NCI-H2029 (cell line): ENCODE measurements around the gene SLC29A2.
A peak's percentile ranks its signal among the peaks of the same experiment; 100 is the strongest.

ENCODE experiments used
- DNase-seq: peaks from one replicate; lab custom pipeline; 2025; lab: John Stamatoyannopoulos, UW

SLC29A2 gene

DNA sequence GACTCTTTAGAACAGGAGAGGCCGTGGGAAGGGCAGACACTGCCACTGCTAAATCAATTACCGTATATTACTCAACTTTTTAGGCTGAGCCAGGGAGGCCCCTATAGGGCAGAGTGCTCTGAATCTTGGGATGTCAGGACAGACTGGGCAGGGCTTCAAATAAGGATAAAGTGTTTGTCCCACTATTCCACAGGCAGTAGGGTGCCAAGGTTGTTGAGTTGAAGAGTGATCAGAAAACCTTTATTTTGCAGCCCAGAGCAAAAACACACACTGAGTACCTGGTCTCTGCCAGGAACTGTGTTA, 22.5 kb downstream of the SLC29A2 start:
- no peak for DNase-seq

DNA sequence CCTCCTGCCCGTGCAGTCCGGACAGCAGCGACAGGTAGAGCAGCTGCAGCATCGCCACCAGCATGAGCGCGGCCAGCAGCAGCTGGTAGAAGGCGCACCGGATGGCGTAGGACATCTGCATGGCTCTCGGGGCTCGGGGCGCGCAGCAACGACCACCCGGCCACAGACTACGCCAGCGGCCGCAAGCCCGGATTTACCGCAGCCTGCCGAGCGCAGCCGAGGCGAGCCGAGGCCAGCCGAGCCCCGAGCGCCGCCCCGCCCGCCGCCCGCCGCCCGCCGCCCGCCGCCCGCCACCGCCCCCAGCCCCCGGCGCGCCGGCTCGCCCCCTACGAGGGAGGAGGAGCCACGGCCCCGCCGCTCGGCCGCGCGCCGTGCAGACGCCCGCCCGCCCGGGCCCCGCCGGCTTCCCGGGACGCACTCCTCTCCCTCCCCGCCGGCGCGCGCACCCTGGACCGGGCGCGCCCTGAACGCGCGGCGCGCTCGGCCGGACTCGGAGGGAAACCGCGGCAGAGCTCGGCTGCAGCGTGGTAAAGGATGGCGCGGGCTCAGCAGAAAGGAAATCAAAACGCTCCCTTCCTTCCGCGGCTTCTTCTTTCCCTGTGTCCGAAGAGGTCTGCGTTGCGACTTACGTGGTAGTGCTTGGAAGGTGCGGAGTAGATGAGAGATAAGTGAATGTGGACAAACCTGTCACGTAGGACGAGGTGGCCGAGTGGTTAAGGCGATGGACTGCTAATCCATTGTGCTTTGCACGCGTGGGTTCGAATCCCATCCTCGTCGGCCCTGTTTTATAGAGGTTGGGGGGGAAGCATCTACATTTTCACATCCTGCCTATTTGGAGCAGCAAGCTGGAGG, 23.9 kb downstream of the SLC29A2 start, which contains the start of gene B4GAT1:
Gene B4GAT1 (minus strand): TSS at position 205 of the 852 bp plus-strand sequence. CDS start 84 bp downstream, at position 121.
- DNase-seq: peak; percentile 63

DNA sequence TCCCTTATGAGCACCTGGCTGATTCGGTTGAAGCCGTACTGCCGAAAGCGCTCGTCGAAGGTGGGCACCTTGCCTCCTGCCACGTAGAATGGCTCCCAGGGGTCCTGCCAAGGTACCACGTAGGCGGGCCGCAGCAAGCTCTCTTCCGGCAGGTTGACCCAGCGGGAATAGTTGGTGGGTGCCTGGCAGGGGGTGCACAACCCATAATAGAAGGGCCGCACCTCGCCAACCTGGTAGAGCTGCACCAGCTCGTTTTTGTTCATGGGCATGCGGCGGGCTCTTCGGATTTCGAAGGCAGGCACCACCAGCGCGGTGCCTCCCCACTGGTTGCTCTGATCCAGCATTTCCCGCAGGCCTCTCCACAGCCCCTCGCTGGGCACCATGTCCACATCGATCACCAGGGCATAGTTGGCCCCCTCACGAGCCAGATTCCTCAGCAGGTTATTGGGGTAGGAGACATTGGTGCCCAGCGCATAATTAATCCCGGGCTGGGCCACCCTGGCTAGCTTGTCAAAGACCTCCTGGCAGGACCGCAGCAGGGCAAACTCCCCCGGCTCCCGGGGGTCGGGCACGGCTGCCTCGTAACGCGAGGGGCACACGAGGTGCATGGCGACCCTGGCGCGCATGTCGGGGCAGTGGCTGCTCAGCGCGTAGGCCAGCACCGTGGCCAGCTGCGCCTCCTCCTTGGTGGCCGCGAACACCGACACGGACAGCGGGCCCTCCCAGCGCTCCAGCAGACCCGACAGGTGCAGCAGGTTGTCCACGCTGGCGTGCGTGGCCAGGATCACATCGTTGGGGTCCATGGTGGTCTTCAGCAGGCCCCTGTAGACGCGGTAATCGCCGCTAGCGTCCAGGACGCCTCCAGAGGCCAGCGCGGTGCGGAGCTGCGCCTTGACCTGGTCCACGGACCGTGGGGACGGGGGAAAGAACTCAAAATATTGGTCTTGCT, 24.8 kb downstream of the SLC29A2 start:
- DNase-seq: no peak

DNA sequence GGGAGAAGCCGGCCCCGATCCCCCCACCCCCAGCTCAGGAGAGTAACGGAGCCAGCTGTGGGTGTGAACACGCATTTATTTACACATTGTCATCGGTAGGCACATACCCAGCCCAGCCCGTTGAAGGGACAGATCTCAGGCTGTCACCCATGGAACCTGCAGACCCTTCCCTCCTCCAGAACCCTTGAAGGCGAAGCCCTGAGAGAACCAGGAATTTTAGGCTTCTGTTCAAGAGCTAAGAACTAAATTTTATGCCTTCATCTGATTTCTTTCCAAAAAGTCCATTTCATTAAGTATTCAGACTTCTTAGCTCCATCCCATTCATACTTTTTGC, 26.3 kb downstream of the SLC29A2 start:
- no peak for DNase-seq

- DNase-seq: peak; percentile 98
Measured at GRCh38 chr11:66344550-66345315, 26.8 kb downstream of the SLC29A2 start, which contains the start of gene BRMS1. Gene BRMS1, minus strand, starts transcription at chr11:66345104. Its CDS starts 2,870 bp downstream, at chr11:66342234.

GRCh38 chr11:66343176-66343575, 28.4 kb downstream of the SLC29A2 start:
- DNase-seq: no peak

GRCh38 chr11:66341502-66342126, 29.9 kb downstream of the SLC29A2 start:
- DNase-seq: no peak

- no peak for DNase-seq
Measured at GRCh38 chr11:66340596-66341501, 30.7 kb downstream of the SLC29A2 start.

DNA sequence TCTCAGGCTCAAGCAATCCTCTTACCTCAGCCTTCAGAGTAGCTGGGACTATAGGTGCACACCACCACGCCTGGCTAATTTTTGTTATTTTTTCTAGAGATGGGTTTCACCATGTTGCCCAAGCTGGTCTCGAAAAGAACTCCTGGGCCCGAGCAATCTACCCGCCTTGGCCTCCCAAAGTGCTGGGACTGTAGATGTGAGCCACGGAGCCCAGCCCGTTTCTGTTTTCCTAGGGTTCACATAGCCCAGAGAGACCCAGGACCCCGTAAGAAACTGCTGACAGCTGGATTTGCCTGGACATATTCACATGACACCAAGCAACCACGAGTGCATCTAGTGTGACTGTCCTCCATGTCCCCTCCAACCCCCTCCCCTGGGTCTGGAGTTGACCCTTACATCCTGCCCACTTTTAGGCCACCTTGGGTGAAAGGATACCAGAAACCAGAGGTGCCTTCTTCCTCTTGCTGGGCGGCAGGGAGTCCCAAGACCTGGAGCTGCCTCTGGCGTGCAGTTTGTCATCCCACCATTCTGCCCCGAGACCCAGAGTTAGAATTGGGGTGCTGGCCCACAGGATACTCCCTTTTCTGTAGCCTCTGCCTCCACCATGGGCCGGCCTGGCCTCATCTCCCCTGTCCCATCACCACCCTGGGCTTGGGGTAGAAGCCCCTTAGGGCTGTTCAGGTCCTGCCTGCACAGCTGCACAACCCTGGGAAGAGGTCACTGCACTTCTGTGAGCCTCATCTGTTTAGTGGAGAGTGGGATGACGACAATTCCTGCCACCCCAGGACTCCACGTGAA, 31.7 kb downstream of the SLC29A2 start:
- DNase-seq: no peak

DNA sequence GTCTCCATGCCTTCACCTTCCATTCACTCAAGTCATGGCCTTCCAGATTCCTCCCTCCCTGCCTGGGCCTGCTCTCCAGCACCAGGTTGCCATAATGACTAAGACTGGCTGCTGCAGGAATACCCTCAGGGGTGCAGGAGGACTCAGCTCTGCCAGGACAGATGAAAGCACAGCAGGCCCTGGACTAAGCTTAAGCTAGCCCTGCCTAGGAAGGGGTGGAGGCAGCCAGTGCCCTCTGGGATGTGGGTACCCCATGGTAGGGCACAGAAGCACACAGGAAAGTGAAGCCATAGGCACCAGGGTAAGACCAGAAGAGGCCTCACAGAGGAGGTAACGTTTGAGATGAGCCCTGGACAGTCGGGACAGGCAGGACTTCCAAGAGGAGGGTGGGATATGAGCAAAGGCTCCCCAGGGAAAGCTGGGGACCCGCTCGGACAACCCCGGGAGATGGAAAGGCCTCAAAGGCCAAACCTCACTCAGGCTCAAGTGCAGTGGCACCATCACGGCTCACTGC, 32.3 kb downstream of the SLC29A2 start:
- DNase-seq: no peak

GRCh38 chr11:66338276-66339161, 33.0 kb downstream of the SLC29A2 start:
- no peak for DNase-seq

- no peak for DNase-seq
Measured at GRCh38 chr11:66337103-66337899, 34.3 kb downstream of the SLC29A2 start.

GRCh38 chr11:66336234-66337102, 35.1 kb downstream of the SLC29A2 start, which contains the start of gene RIN1:
Gene RIN1, minus strand, starts transcription at chr11:66336434. Its CDS starts 32 bp downstream, at chr11:66336402.
- no peak for DNase-seq

GRCh38 chr11:66335531-66336233, 35.9 kb downstream of the SLC29A2 start:
- no peak for DNase-seq

DNA sequence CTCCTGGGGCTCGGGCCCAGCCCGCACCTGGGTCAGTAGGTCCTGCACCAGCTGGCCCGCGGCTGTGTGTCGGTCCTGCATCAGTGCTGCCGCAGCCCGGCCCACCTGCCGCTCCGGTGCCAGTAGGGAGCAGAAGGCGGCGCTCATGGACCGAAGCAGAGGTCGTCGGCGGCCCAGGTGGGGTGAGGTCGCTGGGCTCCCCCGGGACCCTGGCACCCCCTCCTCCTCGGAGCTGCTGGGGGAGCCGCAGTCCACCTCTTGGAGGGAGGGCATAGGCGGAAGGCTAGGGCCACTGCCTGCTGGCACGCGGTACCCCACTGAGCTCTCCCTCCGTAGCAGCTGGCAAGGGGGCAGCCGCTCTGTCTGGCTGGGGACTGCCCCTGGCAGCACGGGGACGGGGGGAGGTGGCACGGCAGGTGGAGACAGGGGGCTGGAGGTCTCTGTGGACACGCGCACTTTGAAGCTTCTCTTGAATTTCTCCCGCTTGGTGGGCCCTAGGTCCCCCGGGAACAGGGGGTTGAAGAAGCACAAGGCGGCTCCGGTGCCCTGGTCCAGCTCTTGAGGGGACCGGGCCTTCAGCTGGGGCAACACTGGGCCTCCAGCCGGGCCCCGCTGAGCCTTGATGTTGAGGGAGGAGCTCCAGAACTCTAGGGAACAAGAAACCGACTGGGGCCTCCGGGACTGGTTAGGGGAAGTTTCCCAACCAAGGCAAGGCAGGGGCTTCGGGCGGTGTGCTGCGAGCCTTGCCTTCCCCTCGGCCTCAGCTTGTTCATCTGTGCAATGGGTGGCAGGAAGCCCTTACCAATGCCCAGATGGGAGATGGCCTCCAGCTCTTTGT, 36.7 kb downstream of the SLC29A2 start:
- no peak for DNase-seq
